ENCODE results near the gene ANO4. TPM values are rescaled to one million over a fixed set of nuclear protein-coding genes. Genes with fewer than 3 reads are reported as not detected.

ANO4 gene
- total and polyA plus RNA-seq, 7 donors, result 0.03 to 0.11 (median 0.03) TPM; not detected in 4

DNA sequence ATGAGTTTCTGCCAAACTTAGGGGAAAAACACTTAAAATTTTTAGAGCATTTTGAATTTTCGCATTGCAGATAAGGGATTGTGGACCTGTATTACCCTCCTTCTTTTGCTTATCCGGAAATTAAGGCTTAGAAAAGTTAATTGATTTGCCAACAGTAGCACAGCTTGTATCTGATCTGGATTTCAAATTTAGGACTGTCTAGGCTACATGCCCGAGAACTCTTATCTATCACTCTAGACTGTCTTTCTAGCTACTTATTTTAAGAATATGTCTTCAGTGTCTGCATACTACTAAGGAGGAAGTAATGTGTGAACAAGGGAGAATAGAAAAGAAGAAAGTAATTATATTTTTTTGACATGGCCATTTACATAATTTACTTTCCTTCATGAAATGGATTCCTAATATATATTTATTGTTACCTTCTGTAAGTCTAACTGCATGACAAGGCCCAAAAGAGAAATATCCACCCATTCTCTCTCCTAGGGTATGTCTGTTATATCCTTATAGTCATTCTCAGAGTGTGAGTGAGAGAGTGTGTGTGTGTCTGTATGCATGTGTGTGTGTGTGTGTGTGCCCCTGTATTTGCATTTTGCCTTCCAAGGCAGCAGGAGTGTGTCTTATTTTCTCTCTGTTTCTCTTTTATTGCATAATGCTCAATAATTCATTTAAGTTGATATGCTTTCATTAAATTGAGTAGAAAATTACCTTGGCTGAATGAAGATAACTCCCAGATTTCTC lies 283.4 kb downstream of the ANO4 start:
- intact Hi-C loops (cut with DNase I), result no loop called here
- Histone ChIP-seq H3K4me1 (no peaks in the 10 kb centered on the region), H3K27me3 (ENCODE audit: insufficient read depth in 3 of 3, low read length in 2 of 3) (no peaks in the 10 kb centered on the region), H3K27ac (no peak overlapping the region), H3K4me3 (no peak overlapping the region), H3K36me3 (ENCODE audit: insufficient read depth in 1 of 2, low read depth in 1 of 2) (no peaks in the 10 kb centered on the region), H3K9me3 (no peaks in the 10 kb centered on the region)
- DNase-seq, result no peak
- TF ChIP-seq, protein P1, sequence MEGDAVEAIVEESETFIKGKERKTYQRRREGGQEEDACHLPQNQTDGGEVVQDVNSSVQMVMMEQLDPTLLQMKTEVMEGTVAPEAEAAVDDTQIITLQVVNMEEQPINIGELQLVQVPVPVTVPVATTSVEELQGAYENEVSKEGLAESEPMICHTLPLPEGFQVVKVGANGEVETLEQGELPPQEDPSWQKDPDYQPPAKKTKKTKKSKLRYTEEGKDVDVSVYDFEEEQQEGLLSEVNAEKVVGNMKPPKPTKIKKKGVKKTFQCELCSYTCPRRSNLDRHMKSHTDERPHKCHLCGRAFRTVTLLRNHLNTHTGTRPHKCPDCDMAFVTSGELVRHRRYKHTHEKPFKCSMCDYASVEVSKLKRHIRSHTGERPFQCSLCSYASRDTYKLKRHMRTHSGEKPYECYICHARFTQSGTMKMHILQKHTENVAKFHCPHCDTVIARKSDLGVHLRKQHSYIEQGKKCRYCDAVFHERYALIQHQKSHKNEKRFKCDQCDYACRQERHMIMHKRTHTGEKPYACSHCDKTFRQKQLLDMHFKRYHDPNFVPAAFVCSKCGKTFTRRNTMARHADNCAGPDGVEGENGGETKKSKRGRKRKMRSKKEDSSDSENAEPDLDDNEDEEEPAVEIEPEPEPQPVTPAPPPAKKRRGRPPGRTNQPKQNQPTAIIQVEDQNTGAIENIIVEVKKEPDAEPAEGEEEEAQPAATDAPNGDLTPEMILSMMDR (IDR thresholded peaks at IDR 0.05), result no peak
- no peak for ATAC-seq
- 48 to 67% (median 52%) methylated on average over 3 of the region's 3 CpGs for WGBS, 3 donors

DNA sequence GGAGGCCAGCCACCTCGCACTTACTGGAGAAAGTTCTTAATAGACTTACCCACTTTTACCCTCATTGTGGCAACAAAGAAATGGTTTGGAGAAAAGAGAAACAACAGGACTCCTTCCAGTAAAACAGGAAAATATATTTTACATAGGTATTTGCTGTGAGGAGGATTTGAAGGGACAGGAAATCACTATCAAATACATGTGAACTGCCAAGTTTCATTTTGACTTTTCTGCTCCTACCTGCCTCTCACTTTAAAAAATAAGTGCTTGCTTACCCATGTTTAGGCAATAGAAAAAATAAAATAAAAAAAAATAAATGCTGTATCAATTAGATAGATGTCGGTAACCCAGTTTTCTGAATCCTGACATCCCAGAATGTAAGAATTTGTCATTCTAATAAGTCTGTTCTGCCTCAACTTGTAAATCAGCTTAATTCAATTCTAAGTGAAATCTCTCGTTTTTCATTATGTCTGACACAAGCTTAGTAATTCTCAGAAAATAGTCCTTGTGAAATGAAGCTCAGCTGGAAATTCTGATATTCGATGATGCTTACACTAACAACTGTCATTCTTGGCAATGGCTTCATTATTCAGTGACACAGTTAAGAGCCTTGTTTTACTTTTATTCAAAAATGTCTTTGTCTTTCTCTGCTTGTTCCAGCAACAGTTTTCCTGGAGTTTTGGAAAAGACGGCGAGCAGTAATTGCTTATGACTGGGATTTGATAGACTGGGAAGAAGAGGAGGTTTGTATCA lies 284.1 kb downstream of the ANO4 start:
- WGBS, 3 donors, result 36 to 51% (median 38%) methylated on average over 6 of the region's 6 CpGs
- intact Hi-C loops (cut with DNase I), result no loop called here
- TF ChIP-seq, protein P1 (IDR thresholded peaks at IDR 0.05), result no peak
- Histone ChIP-seq H3K27me3 (ENCODE audit: insufficient read depth in 3 of 3, low read length in 2 of 3) (no peaks in the 10 kb centered on the region), H3K4me3 (no peak overlapping the region), H3K36me3 (ENCODE audit: insufficient read depth in 1 of 2, low read depth in 1 of 2) (no peaks in the 10 kb centered on the region), H3K4me1 (no peaks in the 10 kb centered on the region), H3K27ac (no peak overlapping the region), H3K9me3 (no peaks in the 10 kb centered on the region)
- no peak for ATAC-seq
- DNase-seq, result no peak

- Histone ChIP-seq H3K9me3 (no peaks in the 10 kb centered on the region), H3K4me1 (no peaks in the 10 kb centered on the region), H3K27ac (no peak overlapping the region), H3K36me3 (ENCODE audit: insufficient read depth in 1 of 2, low read depth in 1 of 2) (no peaks in the 10 kb centered on the region), H3K27me3 (ENCODE audit: insufficient read depth in 3 of 3, low read length in 2 of 3) (no peaks in the 10 kb centered on the region), H3K4me3 (no peak overlapping the region)
- intact Hi-C loops (cut with DNase I), result loop anchor here in 1 of 2 donors (10.0 kb wide), 1 partner anchor 1188 kb away; no protein-coding TSS in a partner anchor
- WGBS, 3 donors, result 45 to 77% (median 57%) methylated on average over 3 of the region's 3 CpGs
- TF ChIP-seq, protein P1 (IDR thresholded peaks at IDR 0.05), result no peak
- ATAC-seq, result no peak
- DNase-seq, result no peak
Observed at GRCh38 chr12:101082706-101083105, 288.1 kb downstream of the ANO4 start.

DNA sequence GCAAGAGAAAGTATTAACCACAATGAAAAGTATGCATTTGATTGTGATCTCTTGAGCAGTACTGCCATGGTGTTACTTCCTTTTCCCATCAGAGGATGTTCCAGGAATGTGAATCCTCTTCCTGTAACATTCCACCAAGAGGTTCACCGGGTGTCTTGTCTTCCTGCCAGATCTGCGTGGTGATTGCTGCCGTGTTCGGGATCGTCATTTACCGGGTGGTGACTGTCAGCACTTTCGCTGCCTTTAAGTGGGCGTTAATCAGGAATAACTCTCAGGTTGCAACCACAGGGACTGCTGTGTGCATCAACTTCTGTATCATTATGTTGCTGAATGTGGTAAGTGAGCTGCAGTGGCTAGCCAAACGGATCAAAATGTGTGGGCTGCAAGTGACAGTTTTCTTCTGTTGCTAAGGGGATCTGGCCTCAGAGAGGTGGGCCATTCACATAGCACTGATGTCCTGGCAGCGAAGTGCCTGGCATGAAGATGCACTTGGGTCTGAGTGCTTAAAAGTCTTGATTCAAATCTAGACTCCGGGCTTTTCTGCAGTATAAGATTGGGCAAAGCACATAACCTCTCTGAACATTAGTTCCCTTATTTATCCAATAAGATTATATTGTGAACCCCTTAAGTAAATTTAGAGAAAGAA lies 292.0 kb downstream of the ANO4 start:
- intact Hi-C loops (cut with DNase I), result loop anchor here in 1 of 2 donors (10.0 kb wide), 1 partner anchor 1192 kb away; no protein-coding TSS in a partner anchor
- ATAC-seq, result no peak
- no peak overlapping the region for H3K27ac ChIP-seq
- no peaks in the 10 kb centered on the region for H3K36me3 ChIP-seq (ENCODE audit: insufficient read depth in 1 of 2, low read depth in 1 of 2)
- no peak for DNase-seq
- no peak overlapping the region for H3K4me3 ChIP-seq
- no peaks in the 10 kb centered on the region for H3K4me1 ChIP-seq
- WGBS, 3 donors, result 16 to 18% (median 16%) methylated on average over 11 of the region's 11 CpGs
- no peaks in the 10 kb centered on the region for H3K9me3 ChIP-seq
- TF ChIP-seq, protein P1 (IDR thresholded peaks at IDR 0.05), result no peak
- no peaks in the 10 kb centered on the region for H3K27me3 ChIP-seq (ENCODE audit: insufficient read depth in 3 of 3, low read length in 2 of 3)
